ENCODE measurements around the gene PTGR1. TPM values are rescaled to one million over a fixed set of nuclear protein-coding genes. Genes with fewer than 3 reads are reported as not detected.
"Not testable (repeated sequence)": the region's sequence is repeated elsewhere in the genome, so short reads cannot be mapped to it uniquely, and the experiment has no call there.

Gene PTGR1
- polyA plus RNA-seq, 2 donors: 28.2 to 93.3 TPM

GRCh38 chr9:111599955-111600343 is 502 bp upstream of the PTGR1 start:
- Histone ChIP-seq H3K9me3 (ENCODE audit: control insufficient read depth in 2 of 2, insufficient read depth in 1 of 2, low read depth in 1 of 2, low read length in 1 of 2) (no peaks in the 10 kb centered on the region), H3K27me3 (ENCODE audit: control insufficient read depth in 1 of 2, insufficient read depth in 2 of 2, low read length in 2 of 2) (no peaks in the 10 kb centered on the region), H3K4me3 (ENCODE audit: low read depth in 1 of 2, low read length in 2 of 2) (peak overlapping the region; percentile 64 to 70), H3K27ac (ENCODE audit: low read depth in 2 of 2, low read length in 1 of 2) (peak overlapping the region; percentile 74 to 83), H3K4me1 (ENCODE audit: control insufficient read depth in 2 of 2, insufficient read depth in 2 of 2, low read length in 1 of 2) (peaks cover 0 to 3% of the 10 kb centered on the region in 2 donors), H3K36me3 (ENCODE audit: control insufficient read depth in 2 of 2, insufficient read depth in 2 of 2, low read length in 1 of 2) (peaks cover 0 to 3% of the 10 kb centered on the region in 2 donors)
- 21 to 32% methylated on average over 17 of the region's 17 CpGs for WGBS, 2 donors

DNA sequence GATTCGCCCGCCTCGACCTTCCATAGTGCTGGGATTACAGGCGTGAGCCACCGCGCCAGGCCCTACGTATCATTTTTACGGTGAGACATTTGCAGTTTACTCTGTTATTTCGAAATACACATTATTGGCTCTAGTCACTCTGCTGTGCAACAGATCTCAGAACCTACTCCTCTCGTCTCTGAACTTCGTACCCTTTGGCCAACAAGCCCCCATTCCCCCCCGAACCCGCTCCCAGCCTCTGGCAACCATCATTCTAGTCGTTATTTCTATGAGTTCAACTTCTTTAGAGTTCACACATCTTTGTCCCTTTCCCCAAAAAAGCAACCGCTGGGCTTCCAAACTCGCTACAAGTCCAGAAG is 735 bp downstream of the PTGR1 start:
- peaks cover 0 to 3% of the 10 kb centered on the region in 2 donors for H3K4me1 ChIP-seq (ENCODE audit: control insufficient read depth in 2 of 2, insufficient read depth in 2 of 2, low read length in 1 of 2)
- no peaks in the 10 kb centered on the region for H3K9me3 ChIP-seq (ENCODE audit: control insufficient read depth in 2 of 2, insufficient read depth in 1 of 2, low read depth in 1 of 2, low read length in 1 of 2)
- 2% methylated on average over 16 of the region's 16 CpGs for WGBS, 2 donors
- peaks cover 0 to 6% of the 10 kb centered on the region in 2 donors for H3K36me3 ChIP-seq (ENCODE audit: control insufficient read depth in 2 of 2, insufficient read depth in 2 of 2, low read length in 1 of 2)
- no peaks in the 10 kb centered on the region for H3K27me3 ChIP-seq (ENCODE audit: control insufficient read depth in 1 of 2, insufficient read depth in 2 of 2, low read length in 2 of 2)
- peak overlapping the region; percentile 74 to 83 for H3K27ac ChIP-seq (ENCODE audit: low read depth in 2 of 2, low read length in 1 of 2)
- H3K4me3 ChIP-seq (ENCODE audit: low read depth in 1 of 2, low read length in 2 of 2): peak overlapping the region; percentile 64 to 70

DNA sequence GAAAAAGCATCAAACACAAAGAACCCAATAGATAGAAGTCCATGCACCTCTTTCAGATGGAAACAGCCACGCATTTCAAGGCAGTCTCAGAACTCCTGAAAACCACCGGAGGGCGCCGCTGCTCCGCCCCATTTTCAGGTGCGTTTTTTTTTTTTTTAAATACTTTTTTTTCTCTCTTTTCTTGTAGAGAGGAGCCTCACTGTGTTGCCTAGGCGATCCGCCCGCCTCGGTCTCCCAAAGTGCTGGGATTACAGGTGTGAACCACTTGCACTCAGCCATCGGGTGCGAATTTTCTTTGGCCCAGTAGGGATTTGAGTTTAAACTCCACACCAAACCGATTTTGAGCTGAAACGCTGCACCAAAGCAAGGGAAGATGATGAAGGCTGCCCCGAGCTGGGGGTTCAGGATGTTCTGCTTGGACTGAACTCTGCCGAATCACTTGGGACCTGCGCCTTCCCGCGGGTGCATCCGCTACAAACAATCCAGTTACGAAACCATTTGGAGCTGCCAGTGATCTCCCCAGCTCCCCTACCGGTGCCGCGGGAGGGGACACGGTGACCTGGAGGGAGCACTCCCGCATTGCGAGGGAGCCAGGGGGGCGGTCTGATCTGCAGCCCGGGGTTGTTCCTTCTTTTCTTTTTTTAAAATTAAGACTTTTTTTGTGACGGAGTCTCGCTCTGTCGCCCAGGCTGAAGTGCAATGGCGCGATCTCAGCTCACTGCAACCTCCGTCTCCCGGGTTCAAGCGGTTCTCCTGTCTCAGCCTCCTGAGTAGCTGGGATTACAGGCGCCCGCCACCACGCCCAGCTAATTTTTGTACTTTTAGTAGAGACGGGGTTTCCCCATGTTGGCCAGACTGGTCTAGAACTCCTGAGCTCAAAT is 1.4 kb downstream of the PTGR1 start:
- no peaks in the 10 kb centered on the region for H3K27me3 ChIP-seq (ENCODE audit: control insufficient read depth in 1 of 2, insufficient read depth in 2 of 2, low read length in 2 of 2)
- 1% methylated on average over 41 of the region's 41 CpGs for WGBS, 2 donors
- peak overlapping the region; percentile 74 to 83 for H3K27ac ChIP-seq (ENCODE audit: low read depth in 2 of 2, low read length in 1 of 2)
- no peaks in the 10 kb centered on the region for H3K9me3 ChIP-seq (ENCODE audit: control insufficient read depth in 2 of 2, insufficient read depth in 1 of 2, low read depth in 1 of 2, low read length in 1 of 2)
- H3K4me1 ChIP-seq (ENCODE audit: control insufficient read depth in 2 of 2, insufficient read depth in 2 of 2, low read length in 1 of 2): peaks cover 0 to 3% of the 10 kb centered on the region in 2 donors
- H3K36me3 ChIP-seq (ENCODE audit: control insufficient read depth in 2 of 2, insufficient read depth in 2 of 2, low read length in 1 of 2): peaks cover 0 to 6% of the 10 kb centered on the region in 2 donors
- H3K4me3 ChIP-seq (ENCODE audit: low read depth in 1 of 2, low read length in 2 of 2): peak overlapping the region; percentile 64 to 70

DNA sequence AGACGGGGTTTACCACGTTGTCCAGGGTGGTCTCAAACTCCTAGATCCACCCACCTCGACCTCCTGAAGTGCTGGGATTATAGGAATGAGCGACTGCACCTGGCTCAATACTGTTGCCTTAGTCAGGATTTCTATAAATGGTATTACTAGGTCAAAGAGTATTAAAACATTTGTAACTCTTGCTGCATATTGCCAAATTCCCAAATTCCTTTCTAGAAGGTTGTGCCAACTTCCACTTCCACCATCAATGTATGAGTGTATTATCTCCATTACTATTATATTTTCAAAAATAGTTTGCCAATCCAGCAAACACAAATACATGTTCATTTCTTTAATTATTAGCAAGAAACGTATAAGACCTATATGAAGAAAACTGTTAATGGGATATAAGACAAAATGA is 10.6 kb downstream of the PTGR1 start:
- no peaks in the 10 kb centered on the region for H3K4me1 ChIP-seq (ENCODE audit: control insufficient read depth in 2 of 2, insufficient read depth in 2 of 2, low read length in 1 of 2)
- no peaks in the 10 kb centered on the region for H3K9me3 ChIP-seq (ENCODE audit: control insufficient read depth in 2 of 2, insufficient read depth in 1 of 2, low read depth in 1 of 2, low read length in 1 of 2)
- H3K36me3 ChIP-seq (ENCODE audit: control insufficient read depth in 2 of 2, insufficient read depth in 2 of 2, low read length in 1 of 2): peaks cover 3 to 13% of the 10 kb centered on the region in 2 donors
- WGBS, 2 donors: 83 to 85% methylated on average over 5 of the region's 5 CpGs
- no peak overlapping the region for H3K27ac ChIP-seq (ENCODE audit: low read depth in 2 of 2, low read length in 1 of 2)
- no peak overlapping the region for H3K4me3 ChIP-seq (ENCODE audit: low read depth in 1 of 2, low read length in 2 of 2)
- no peaks in the 10 kb centered on the region for H3K27me3 ChIP-seq (ENCODE audit: control insufficient read depth in 1 of 2, insufficient read depth in 2 of 2, low read length in 2 of 2)

- no peaks in the 10 kb centered on the region for H3K4me1 ChIP-seq (ENCODE audit: control insufficient read depth in 2 of 2, insufficient read depth in 2 of 2, low read length in 1 of 2)
- 92 to 98% methylated on average over 5 of the region's 5 CpGs for WGBS, 2 donors
- no peak overlapping the region for H3K27ac ChIP-seq (ENCODE audit: low read depth in 2 of 2, low read length in 1 of 2)
- no peaks in the 10 kb centered on the region for H3K27me3 ChIP-seq (ENCODE audit: control insufficient read depth in 1 of 2, insufficient read depth in 2 of 2, low read length in 2 of 2)
- H3K4me3 ChIP-seq (ENCODE audit: low read depth in 1 of 2, low read length in 2 of 2): no peak overlapping the region
- peaks cover 6 to 14% of the 10 kb centered on the region in 2 donors for H3K36me3 ChIP-seq (ENCODE audit: control insufficient read depth in 2 of 2, insufficient read depth in 2 of 2, low read length in 1 of 2)
- H3K9me3 ChIP-seq (ENCODE audit: control insufficient read depth in 2 of 2, insufficient read depth in 1 of 2, low read depth in 1 of 2, low read length in 1 of 2): no peaks in the 10 kb centered on the region
Measured at GRCh38 chr9:111586378-111586777, 13.1 kb downstream of the PTGR1 start.

DNA sequence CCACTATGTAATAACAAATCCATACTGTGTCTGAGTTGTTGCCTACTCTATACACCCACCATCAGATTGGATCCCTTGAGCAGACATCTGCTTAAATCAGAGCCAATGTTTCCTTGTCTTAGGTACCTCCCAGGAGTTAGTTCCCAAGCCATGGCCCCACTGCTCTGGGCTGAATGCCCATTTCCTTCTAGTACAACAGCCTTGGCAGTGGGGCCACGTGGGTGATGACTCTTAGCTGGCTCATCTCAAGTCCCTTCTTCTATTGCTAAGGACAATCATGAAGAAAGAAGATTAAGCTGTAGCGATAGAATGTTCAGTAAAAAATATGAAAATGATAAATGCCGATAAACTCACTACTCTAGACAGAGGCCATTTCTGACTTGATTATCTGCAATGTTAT is 16.6 kb downstream of the PTGR1 start:
- no peak overlapping the region for H3K4me3 ChIP-seq (ENCODE audit: low read depth in 1 of 2, low read length in 2 of 2)
- H3K27ac ChIP-seq (ENCODE audit: low read depth in 2 of 2, low read length in 1 of 2): no peak overlapping the region
- no peaks in the 10 kb centered on the region for H3K9me3 ChIP-seq (ENCODE audit: control insufficient read depth in 2 of 2, insufficient read depth in 1 of 2, low read depth in 1 of 2, low read length in 1 of 2)
- no peaks in the 10 kb centered on the region for H3K27me3 ChIP-seq (ENCODE audit: control insufficient read depth in 1 of 2, insufficient read depth in 2 of 2, low read length in 2 of 2)
- WGBS, 2 donors: 72 to 74% methylated on average over 3 of the region's 3 CpGs
- H3K4me1 ChIP-seq (ENCODE audit: control insufficient read depth in 2 of 2, insufficient read depth in 2 of 2, low read length in 1 of 2): no peaks in the 10 kb centered on the region
- H3K36me3 ChIP-seq (ENCODE audit: control insufficient read depth in 2 of 2, insufficient read depth in 2 of 2, low read length in 1 of 2): peaks cover 6 to 18% of the 10 kb centered on the region in 2 donors

- H3K9me3 ChIP-seq (ENCODE audit: control insufficient read depth in 2 of 2, insufficient read depth in 1 of 2, low read depth in 1 of 2, low read length in 1 of 2): peaks cover 3% of the 10 kb centered on the region in 2 donors
- WGBS, 2 donors: 64 to 67% methylated on average over 4 of the region's 4 CpGs
- H3K4me1 ChIP-seq (ENCODE audit: control insufficient read depth in 2 of 2, insufficient read depth in 2 of 2, low read length in 1 of 2): no peaks in the 10 kb centered on the region
- no peaks in the 10 kb centered on the region for H3K27me3 ChIP-seq (ENCODE audit: control insufficient read depth in 1 of 2, insufficient read depth in 2 of 2, low read length in 2 of 2)
- H3K36me3 ChIP-seq (ENCODE audit: control insufficient read depth in 2 of 2, insufficient read depth in 2 of 2, low read length in 1 of 2): peaks cover 12 to 26% of the 10 kb centered on the region in 2 donors
- no peak overlapping the region for H3K27ac ChIP-seq (ENCODE audit: low read depth in 2 of 2, low read length in 1 of 2)
- no peak overlapping the region for H3K4me3 ChIP-seq (ENCODE audit: low read depth in 1 of 2, low read length in 2 of 2)
Measured at GRCh38 chr9:111572950-111573604, 26.4 kb downstream of the PTGR1 start.

DNA sequence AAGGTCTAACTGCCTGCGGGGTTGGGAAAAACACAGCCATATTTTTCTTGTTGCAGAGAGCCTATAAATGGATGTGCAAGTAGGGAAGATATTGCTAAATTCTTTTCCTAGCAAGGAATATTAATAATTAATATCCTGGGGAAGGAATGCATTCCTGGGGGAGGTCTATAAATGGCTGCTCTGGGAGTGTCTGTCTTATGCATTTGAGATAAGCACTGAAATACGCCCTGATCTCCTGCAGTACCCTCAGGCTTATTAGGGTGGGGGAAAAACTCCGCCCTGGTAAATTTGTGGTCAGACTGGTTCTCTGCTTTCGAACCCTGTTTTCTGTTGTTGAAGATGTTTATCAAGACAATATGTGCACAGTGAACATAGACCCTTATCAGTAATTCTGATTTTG is 31.3 kb downstream of the PTGR1 start:
- H3K4me1 ChIP-seq (ENCODE audit: control insufficient read depth in 2 of 2, insufficient read depth in 2 of 2, low read length in 1 of 2): not testable (repeated sequence)
- 93 to 94% methylated on average over 4 of the region's 4 CpGs for WGBS, 2 donors
- peaks cover 10 to 19% of the 10 kb centered on the region in 2 donors for H3K36me3 ChIP-seq (ENCODE audit: control insufficient read depth in 2 of 2, insufficient read depth in 2 of 2, low read length in 1 of 2)

GRCh38 chr9:111566234-111566633 is 33.2 kb downstream of the PTGR1 start:
- no peak overlapping the region for H3K27ac ChIP-seq (ENCODE audit: low read depth in 2 of 2, low read length in 1 of 2)
- H3K27me3 ChIP-seq (ENCODE audit: control insufficient read depth in 1 of 2, insufficient read depth in 2 of 2, low read length in 2 of 2): no peaks in the 10 kb centered on the region
- 47 to 55% methylated on average over 1 of the region's 1 CpG for WGBS, 2 donors
- H3K9me3 ChIP-seq (ENCODE audit: control insufficient read depth in 2 of 2, insufficient read depth in 1 of 2, low read depth in 1 of 2, low read length in 1 of 2): peaks cover 3% of the 10 kb centered on the region in 2 donors
- H3K4me1 ChIP-seq (ENCODE audit: control insufficient read depth in 2 of 2, insufficient read depth in 2 of 2, low read length in 1 of 2): no peaks in the 10 kb centered on the region
- H3K36me3 ChIP-seq (ENCODE audit: control insufficient read depth in 2 of 2, insufficient read depth in 2 of 2, low read length in 1 of 2): peaks cover 7 to 12% of the 10 kb centered on the region in 2 donors
- H3K4me3 ChIP-seq (ENCODE audit: low read depth in 1 of 2, low read length in 2 of 2): no peak overlapping the region

More for the DNA sequence above, 31.3 kb downstream of the PTGR1 start:
- H3K27me3 ChIP-seq (ENCODE audit: control insufficient read depth in 1 of 2, insufficient read depth in 2 of 2, low read length in 2 of 2); H3K4me3 ChIP-seq (ENCODE audit: low read depth in 1 of 2, low read length in 2 of 2); H3K27ac ChIP-seq (ENCODE audit: low read depth in 2 of 2, low read length in 1 of 2); H3K9me3 ChIP-seq (ENCODE audit: control insufficient read depth in 2 of 2, insufficient read depth in 1 of 2, low read depth in 1 of 2, low read length in 1 of 2): not testable (repeated sequence)

Data from esophagus (tissue), 2 donors.